Measurements from ENCODE around the gene FASTK.
A peak's percentile ranks its signal among the peaks of the same experiment; 100 is the strongest.

FASTK gene

GRCh38 chr7:151035026-151035717 is 45.4 kb downstream of the FASTK start:
- in situ Hi-C loops (cut with HindIII; ENCODE audit: low pct_ligation_motif_present, low sequenced_read_pairs), result no loop called here
- no peak for DNase-seq
- no peak for TF ChIP-seq CTCF (IDR thresholded peaks at IDR 0.05; ENCODE audit: low read depth, low read length, missing control alignments)
- H3K27me3 ChIP-seq (replicated peaks), result no peaks in the 10 kb centered on the region
- H3K27ac ChIP-seq, result no peak overlapping the region
- no peak overlapping the region for H3K4me3 ChIP-seq (ENCODE audit: low read depth, low read length)
- H3K36me3 ChIP-seq (replicated peaks), result peaks cover 43% of the 10 kb centered on the region

- no peak for TF ChIP-seq CTCF (IDR thresholded peaks at IDR 0.05; ENCODE audit: low read depth, low read length, missing control alignments)
- Histone ChIP-seq H3K27me3 (replicated peaks) (no peaks in the 10 kb centered on the region), H3K36me3 (replicated peaks) (peaks cover 43% of the 10 kb centered on the region), H3K27ac (no peak overlapping the region), H3K4me3 (ENCODE audit: low read depth, low read length) (no peak overlapping the region)
- in situ Hi-C loops (cut with HindIII; ENCODE audit: low pct_ligation_motif_present, low sequenced_read_pairs), result no loop called here
- no peak for DNase-seq
Measured at GRCh38 chr7:151034312-151035025, 46.1 kb downstream of the FASTK start.

DNA sequence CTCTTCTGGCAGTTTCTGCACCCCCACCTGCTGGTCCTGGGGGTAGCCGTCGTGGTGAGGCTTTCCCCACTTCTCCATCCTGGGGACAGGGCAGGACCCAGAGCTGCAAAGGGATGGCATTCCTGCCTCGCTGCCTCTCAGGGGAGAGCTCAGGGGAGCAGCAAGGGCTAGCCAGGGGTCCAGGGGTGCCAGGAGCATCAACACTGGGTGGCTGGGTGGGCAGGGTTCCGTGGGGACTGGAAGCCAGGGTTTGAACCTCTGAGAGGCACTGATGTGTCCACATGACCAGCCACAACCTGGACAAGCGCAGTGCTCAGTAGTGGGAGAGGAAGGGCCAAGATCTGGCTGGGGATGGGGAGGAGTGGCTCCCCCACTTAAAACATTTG is 46.8 kb downstream of the FASTK start:
- no peak overlapping the region for H3K27ac ChIP-seq
- in situ Hi-C loops (cut with HindIII; ENCODE audit: low pct_ligation_motif_present, low sequenced_read_pairs), result no loop called here
- no peaks in the 10 kb centered on the region for H3K27me3 ChIP-seq (replicated peaks)
- H3K4me3 ChIP-seq (ENCODE audit: low read depth, low read length), result no peak overlapping the region
- no peak for DNase-seq
- no peak for TF ChIP-seq CTCF (IDR thresholded peaks at IDR 0.05; ENCODE audit: low read depth, low read length, missing control alignments)
- H3K36me3 ChIP-seq (replicated peaks), result peaks cover 43% of the 10 kb centered on the region

GRCh38 chr7:151032936-151033863 is 47.4 kb downstream of the FASTK start:
- DNase-seq, result no peak
- Histone ChIP-seq H3K27ac (no peak overlapping the region), H3K4me3 (ENCODE audit: low read depth, low read length) (no peak overlapping the region), H3K27me3 (replicated peaks) (no peaks in the 10 kb centered on the region), H3K36me3 (replicated peaks) (peaks cover 43% of the 10 kb centered on the region)
- in situ Hi-C loops (cut with HindIII; ENCODE audit: low pct_ligation_motif_present, low sequenced_read_pairs), result no loop called here
- peak; percentile 44 for TF ChIP-seq CTCF (IDR thresholded peaks at IDR 0.05; ENCODE audit: low read depth, low read length, missing control alignments)

- in situ Hi-C loops (cut with HindIII; ENCODE audit: low pct_ligation_motif_present, low sequenced_read_pairs), result no loop called here
- no peaks in the 10 kb centered on the region for H3K27me3 ChIP-seq (replicated peaks)
- no peak for TF ChIP-seq CTCF (IDR thresholded peaks at IDR 0.05; ENCODE audit: low read depth, low read length, missing control alignments)
Measured at GRCh38 chr7:151031011-151031410, 49.6 kb downstream of the FASTK start.

More at GRCh38 chr7:151031011-151031410, 49.6 kb downstream of the FASTK start:
- H3K27ac ChIP-seq, result no peak overlapping the region
- H3K36me3 ChIP-seq (replicated peaks), result peaks cover 27% of the 10 kb centered on the region
- H3K4me3 ChIP-seq (ENCODE audit: low read depth, low read length), result no peak overlapping the region
- no peak for DNase-seq
